GM21529 (cell line): Measurements from ENCODE around the gene ANAPC2.
"Not testable (repeated sequence)": the region's sequence is repeated elsewhere in the genome, so short reads cannot be mapped to it uniquely, and the experiment has no call there.

Source experiments
- ATAC-seq: cut with Tn5 transposase; IDR thresholded peaks from one replicate; pipeline ENCODE4 v1.9.1; 2021; ENCODE audit not compliant: unreplicated experiment

Gene ANAPC2

GRCh38 chr9:137148242-137148641 lies 40.1 kb downstream of the ANAPC2 start:
- ATAC-seq: no peak

GRCh38 chr9:137147793-137148160 lies 40.6 kb downstream of the ANAPC2 start:
- no peak for ATAC-seq

GRCh38 chr9:137147091-137147792 lies 41.1 kb downstream of the ANAPC2 start:
- ATAC-seq: no peak

GRCh38 chr9:137146527-137146918 lies 41.8 kb downstream of the ANAPC2 start:
- no peak for ATAC-seq

GRCh38 chr9:137145731-137146526 lies 42.4 kb downstream of the ANAPC2 start:
- no peak for ATAC-seq

- ATAC-seq: no peak
These were observed 44.9 kb downstream of the ANAPC2 start for GRCh38 chr9:137143459-137143858.

- no peak for ATAC-seq
These were observed 46.1 kb downstream of the ANAPC2 start for GRCh38 chr9:137141976-137142936.

GRCh38 chr9:137141050-137141810 lies 47.1 kb downstream of the ANAPC2 start:
- ATAC-seq: no peak

GRCh38 chr9:137140151-137141012 lies 48.0 kb downstream of the ANAPC2 start:
- ATAC-seq: no peak

- ATAC-seq: no peak
These were observed 48.8 kb downstream of the ANAPC2 start for GRCh38 chr9:137139468-137140150.

- ATAC-seq: no peak
These were observed 49.5 kb downstream of the ANAPC2 start, which contains the start of gene GRIN1 for GRCh38 chr9:137138722-137139467. TSS of gene GRIN1 (plus strand) at chr9:137139154. CDS start at chr9:137139487, 333 bp downstream.

- ATAC-seq: no peak
These were observed 50.2 kb downstream of the ANAPC2 start for GRCh38 chr9:137138058-137138721.

- ATAC-seq: no peak
These were observed 51.3 kb downstream of the ANAPC2 start for GRCh38 chr9:137136881-137137607.

GRCh38 chr9:137136261-137136880 lies 52.0 kb downstream of the ANAPC2 start:
- no peak for ATAC-seq

- ATAC-seq: not testable (repeated sequence)
These were observed 53.2 kb downstream of the ANAPC2 start for GRCh38 chr9:137135154-137135553.

GRCh38 chr9:137134191-137134590 lies 54.2 kb downstream of the ANAPC2 start:
- ATAC-seq: no peak
